Measurements from ENCODE around the gene PBX3.

PBX3 gene

GRCh38 chr9:126000731-126001580 lies 253.8 kb downstream of the PBX3 start:
- DNase-seq, result no peak

DNA sequence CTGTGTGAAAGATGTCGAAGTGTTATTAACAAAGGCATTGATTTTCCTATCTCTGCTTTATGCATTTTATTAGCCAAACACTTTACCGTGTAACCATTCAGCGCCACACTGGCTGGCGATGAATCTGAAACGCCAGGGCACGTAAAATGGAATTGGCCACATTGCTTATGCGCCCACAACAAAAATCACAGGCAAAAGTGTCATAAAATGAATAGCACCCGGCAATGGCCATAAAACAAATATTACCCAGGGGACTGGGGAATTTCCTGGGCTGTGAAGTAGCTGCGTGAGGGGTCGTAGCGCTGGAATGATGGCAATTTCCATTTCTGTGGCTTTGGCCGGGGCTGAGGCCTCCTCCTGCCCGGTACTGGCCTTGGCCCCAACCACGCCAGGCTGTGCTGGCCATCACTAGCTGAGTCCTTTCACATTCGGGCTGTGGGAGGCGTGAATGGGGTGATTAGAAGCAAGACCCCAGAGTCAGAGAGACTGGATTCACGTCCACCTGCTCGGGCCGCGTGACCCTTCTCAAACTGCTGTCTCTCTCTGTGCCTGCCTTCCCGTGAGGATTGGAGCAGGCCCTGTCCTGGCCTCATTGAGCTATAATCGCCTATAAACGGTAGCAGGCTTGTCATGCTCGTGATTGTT lies 254.5 kb downstream of the PBX3 start:
- DNase-seq, result no peak

- no peak for DNase-seq
These were observed 255.5 kb downstream of the PBX3 start for GRCh38 chr9:126002476-126003350.

DNA sequence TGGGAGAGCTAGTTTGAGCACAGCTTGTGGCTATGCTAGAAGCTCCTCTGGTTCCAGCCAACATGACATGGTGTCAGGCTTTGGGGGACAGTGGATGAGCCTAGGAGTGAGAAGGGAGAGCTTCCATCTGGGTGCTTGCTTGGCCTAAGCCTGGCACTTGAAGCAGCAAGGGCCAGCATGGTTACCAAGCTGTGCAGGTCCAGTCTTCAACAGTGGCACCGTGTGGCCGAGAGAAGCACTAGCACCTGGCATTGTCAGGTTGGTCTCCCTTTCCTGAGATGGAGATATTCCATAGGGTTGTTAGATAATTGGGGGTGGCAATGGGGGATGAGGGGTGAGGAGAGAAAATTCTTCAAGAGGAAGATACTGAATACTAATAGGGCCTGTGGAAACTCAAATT lies 261.9 kb downstream of the PBX3 start:
- DNase-seq, result no peak

DNA sequence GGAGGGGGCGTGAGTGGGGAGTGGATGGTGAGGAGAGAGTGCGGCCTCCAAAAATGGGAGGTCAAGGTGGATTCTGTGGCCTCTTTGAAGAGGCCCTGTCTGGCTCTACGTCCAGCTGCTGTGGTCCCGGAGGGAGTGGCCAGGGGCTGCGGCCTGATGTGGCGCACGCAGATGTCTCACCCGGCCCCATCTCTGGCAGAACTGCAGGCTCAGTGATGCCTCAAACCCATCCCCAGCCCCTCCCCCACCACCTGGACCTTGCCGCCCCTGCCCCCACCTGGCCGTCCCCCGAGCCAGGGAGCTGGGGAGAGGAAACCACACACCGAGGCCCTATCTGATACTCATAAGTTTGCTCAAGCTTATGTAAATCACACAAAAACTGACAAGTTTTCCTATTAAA lies 267.6 kb downstream of the PBX3 start:
- no peak for DNase-seq

DNA sequence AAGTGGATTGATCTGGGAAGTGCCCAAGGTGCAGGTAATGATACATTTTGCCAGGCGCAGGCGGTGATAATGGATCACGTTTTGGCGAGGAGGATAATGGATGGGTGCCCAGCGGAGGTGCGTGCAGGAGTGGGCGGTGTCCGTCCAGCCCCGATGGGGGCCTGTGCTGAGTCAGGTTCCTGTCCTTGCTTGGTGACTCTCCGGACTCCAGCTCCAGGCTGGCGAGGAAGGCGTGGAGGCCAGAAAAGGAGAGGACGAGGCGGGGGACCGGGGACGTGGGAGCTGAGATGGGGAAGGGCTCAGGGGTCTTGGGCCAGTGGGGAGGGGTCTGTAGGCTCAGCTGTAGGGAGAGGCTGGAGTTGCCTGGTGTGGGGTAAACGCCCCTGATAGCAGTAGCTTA lies 268.3 kb downstream of the PBX3 start:
- no peak for DNase-seq

DNA sequence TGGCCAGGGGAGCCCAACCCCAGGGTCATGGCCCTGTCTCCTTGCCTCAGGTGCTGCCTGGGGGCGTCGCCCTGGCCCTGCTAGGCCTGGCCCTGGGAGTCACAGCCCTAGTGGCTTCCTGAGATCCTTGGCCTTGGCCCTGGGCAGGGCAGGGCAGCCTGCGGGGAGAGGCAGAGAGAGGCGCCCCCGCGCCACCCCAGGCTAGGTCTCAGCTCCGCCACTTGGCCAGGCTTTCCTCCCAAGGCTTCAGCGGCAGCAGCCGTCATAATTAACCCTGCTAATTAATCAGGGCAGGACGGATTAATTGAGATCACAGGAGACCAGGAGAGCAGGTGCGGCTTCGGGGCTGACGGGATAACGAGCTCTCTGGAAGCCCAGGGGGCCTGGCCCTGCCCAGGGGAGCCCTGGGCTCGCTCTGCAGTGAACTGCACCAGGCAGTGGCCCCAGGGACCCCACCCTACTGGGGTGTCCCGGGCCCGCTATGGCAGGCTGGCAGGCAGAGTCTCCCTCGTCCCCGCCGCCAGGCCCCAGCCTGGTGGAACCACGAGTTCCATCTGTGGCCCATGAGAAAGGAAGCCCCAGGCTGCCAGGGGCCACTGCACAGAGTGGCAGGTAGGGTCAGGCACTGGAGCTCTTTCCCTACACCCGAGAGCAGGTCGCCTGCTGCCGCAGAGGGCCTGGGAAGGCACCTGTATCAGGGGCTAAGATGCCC lies 269.6 kb downstream of the PBX3 start:
- no peak for DNase-seq

Measured in hematopoietic multipotent progenitor cell treated with erythropoietin and hydrocortisone succinate and interleukin-3 and kit ligand, for 6 days (in vitro differentiated cells).